Activated T-helper 2 cell treated with anti-CD3 and anti-CD28 coated beads, Interferon-gamma antibody, Interleukin-2, Interleukin-4, amounts not matched to agents 10 μg/mL and 5 μg/mL and 100 μg/mL, durations not matched to agents 14 hours and 24 hours and 36 hours (primary cell): Measurements from ENCODE around the gene NIN. TPM values are rescaled to one million over a fixed set of nuclear protein-coding genes. Genes with fewer than 3 reads are reported as not detected.
"Not testable (repeated sequence)": the region's sequence is repeated elsewhere in the genome, so short reads cannot be mapped to it uniquely, and the experiment has no call there.

ENCODE experiments used
- DNase-seq: peaks from one replicate; pipeline ENCODE4 v3.0.0; 2021; ENCODE audit warnings: low spot score
- H3K27ac Mint-ChIP-seq: one replicate; pipeline ENCODE4 v1.8.0; 2021; ENCODE audit warnings: mixed read lengths
- H3K27me3 Mint-ChIP-seq: one replicate; pipeline ENCODE4 v1.8.0; 2021; ENCODE audit warnings: low read depth, mixed read lengths
- H3K36me3 Mint-ChIP-seq: one replicate; pipeline ENCODE4 v1.8.0; 2021; ENCODE audit warnings: low read depth, mixed read lengths
- H3K4me1 Mint-ChIP-seq: one replicate; pipeline ENCODE4 v1.8.0; 2021; ENCODE audit warnings: low read depth, mixed read lengths
- H3K4me3 Mint-ChIP-seq: one replicate; pipeline ENCODE4 v1.8.0; 2021; ENCODE audit warnings: low read depth, mild to moderate bottlenecking, moderate library complexity, mixed read lengths
- H3K9me3 Mint-ChIP-seq: one replicate; pipeline ENCODE4 v1.8.0; 2021; ENCODE audit warnings: mixed read lengths
- intact Hi-C: fragments of 100-400 bp; cut with micrococcal nuclease; formaldehyde crosslinking; loops from one replicate; pipeline ENCODE4 v1.15.1; 2023
- total RNA-seq: library from RNA; stranded (reverse); gene quantifications from 2 replicates; pipeline ENCODE4 v1.2.3, GENCODE V29; 2022

Gene NIN
- total RNA-seq, 1 donor from 2014 or later = 45.1 TPM

DNA sequence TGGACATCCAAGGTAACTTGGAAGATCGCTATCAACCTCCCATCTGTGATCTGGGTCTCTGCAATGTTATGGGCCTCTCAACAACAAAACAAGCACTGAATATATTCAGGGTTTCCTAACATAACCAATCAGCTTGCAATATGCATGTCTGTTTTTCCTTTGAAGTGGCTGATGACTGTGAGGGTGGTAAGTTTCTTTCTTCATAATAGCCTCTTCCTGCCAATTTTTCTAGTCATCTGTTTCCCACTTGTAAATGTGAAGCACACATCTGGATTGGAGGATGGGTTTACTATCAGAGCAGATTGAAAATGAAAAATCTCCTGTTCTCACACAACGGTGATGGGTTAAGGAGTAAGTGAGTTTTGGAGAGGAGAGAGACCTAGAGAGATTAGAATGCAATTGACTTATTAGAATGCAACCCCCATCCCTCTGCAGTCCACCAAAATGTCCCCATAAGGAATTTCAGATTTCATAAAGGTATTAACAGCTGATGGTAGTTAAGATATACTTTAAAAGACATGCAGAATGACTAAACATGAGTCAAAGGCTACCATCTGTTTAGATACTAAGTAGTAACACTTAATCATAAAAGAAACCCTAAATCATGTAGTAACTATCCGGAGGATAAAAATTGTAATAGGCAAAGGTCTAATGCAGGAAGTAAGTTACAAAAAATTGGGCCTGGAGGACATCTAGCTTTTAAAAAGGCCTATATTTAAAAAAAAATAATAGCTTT lies 104.4 kb downstream of the NIN start:
- peak; percentile 24 for DNase-seq
- peaks cover 82% of the 10 kb centered on the region for H3K36me3 Mint-ChIP-seq
- H3K4me1 Mint-ChIP-seq = peaks cover 32% of the 10 kb centered on the region
- H3K27ac Mint-ChIP-seq = peak overlapping the region; percentile 92
- peak overlapping the region; percentile 55 for H3K4me3 Mint-ChIP-seq
- intact Hi-C loops = loop anchor here (1.0 to 5.0 kb wide), 8 partner anchors 11 to 494 kb away; partner anchors contain the start of genes SAV1 and SOS2
- peaks cover 4% of the 10 kb centered on the region for H3K9me3 Mint-ChIP-seq
- H3K27me3 Mint-ChIP-seq = no peaks in the 10 kb centered on the region

DNA sequence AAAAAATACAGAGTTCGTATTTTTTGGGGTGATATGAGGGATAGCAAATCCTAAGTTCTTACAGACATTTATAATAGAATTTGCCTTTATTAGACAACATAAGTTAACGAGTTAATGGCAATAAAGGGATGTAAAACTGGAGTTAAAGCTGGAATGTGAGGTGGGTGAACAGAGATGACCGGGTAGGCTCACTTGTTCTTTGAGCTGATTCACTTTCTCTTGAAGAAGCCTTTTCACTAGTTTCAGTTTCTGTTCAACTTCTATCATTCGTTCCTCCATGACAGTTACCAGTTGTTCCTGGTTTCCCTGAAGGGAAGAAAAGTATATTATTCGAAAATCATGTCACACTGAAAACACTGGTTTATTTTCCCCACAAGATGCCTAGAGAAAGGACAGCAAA lies 105.2 kb downstream of the NIN start:
- Mint-ChIP-seq H3K27me3 (no peaks in the 10 kb centered on the region), H3K36me3 (peaks cover 82% of the 10 kb centered on the region), H3K4me1 (peaks cover 32% of the 10 kb centered on the region), H3K9me3 (peaks cover 4% of the 10 kb centered on the region), H3K27ac (peak overlapping the region; percentile 92), H3K4me3 (peak overlapping the region; percentile 55)
- intact Hi-C loops = loop anchor here (1.0 to 5.0 kb wide), 8 partner anchors 12 to 493 kb away; partner anchors contain the start of genes SAV1 and SOS2
- DNase-seq = no peak

DNA sequence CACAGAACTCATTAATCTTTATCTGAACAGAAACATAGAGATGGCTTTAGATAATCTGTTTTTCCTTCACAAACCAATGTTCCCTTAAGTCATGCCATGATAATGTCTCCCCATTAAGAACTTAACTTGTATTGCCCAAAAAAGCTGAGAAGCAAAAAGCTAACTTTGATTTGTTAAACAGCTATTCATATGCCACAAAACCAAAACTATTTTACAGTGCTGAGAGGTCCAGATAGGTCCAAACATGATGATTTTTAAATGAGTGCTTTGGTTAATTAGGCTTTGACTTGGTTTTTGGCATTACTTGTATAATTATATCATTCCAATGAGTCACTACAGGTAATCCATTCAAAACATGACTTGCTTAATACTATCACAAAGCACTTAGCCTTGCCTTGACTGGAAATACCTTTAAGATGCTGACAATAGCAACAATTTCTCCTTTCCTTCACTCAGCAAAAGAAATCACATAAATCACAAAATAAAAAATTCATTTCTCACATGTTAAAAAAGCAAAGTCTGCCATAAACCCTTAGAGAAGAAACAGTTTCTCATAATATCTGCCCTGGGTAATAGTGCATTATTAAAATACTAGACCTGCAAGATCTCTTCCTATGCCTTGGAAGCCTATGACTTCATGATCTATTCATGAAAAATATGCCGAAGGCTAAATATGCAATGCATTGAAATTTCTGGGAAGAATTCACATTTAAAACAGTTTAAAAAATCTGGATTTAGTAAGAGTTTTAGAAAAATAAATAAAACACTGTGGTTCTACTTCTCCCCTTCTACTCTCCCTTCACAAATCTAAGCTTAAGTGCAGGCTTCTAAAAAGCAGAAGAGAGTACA lies 110.8 kb downstream of the NIN start:
- H3K27ac Mint-ChIP-seq = no peak overlapping the region
- H3K27me3 Mint-ChIP-seq = no peaks in the 10 kb centered on the region
- H3K9me3 Mint-ChIP-seq = no peaks in the 10 kb centered on the region
- H3K4me1 Mint-ChIP-seq = peaks cover 7% of the 10 kb centered on the region
- H3K4me3 Mint-ChIP-seq = no peak overlapping the region
- intact Hi-C loops = no loop called here
- peaks cover 34% of the 10 kb centered on the region for H3K36me3 Mint-ChIP-seq
- no peak for DNase-seq

DNA sequence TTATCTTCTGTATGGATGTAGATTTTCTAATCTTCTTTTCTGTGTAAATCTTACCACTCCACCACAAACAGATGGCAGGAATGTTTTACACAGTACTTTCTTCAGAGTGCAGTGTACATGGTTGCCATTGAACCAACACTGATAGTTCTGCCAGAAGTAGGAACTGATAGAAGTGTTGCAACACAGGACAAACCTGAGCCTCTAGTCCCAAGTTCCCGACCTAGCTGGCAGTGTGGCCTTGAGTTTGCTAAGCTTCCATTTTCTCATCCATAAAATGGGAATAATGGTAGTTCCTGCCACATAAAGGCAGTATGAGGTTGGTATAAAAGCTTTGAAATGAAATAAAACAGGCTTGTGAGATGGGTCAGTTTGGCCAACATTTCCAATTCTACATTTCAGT lies 112.0 kb downstream of the NIN start:
- intact Hi-C loops = no loop called here
- Mint-ChIP-seq H3K9me3 (no peaks in the 10 kb centered on the region), H3K27me3 (no peaks in the 10 kb centered on the region), H3K27ac (no peak overlapping the region), H3K36me3 (peaks cover 23% of the 10 kb centered on the region), H3K4me3 (no peak overlapping the region), H3K4me1 (no peaks in the 10 kb centered on the region)
- no peak for DNase-seq

DNA sequence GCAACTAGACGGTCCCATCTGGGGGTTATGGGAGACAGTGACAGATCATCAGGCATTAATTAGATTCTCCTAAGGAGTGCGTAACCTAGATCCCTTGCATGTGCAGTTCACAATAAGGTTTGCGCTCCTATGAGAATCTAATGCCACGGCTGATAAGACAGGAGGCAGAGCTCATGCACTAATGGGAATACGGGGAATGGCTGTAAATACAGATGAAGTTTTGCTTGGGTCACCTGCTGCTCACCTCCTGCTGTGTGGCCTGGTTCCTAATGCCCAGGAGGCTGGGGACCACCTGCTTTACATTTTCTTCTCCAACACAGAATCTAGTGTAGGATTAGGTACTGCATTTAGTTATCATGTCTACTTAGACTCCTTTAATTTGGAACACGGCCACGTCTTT lies 113.2 kb downstream of the NIN start:
- Mint-ChIP-seq H3K36me3 (peaks cover 16% of the 10 kb centered on the region), H3K27me3 (no peaks in the 10 kb centered on the region), H3K9me3 (no peaks in the 10 kb centered on the region), H3K27ac (no peak overlapping the region), H3K4me1 (no peaks in the 10 kb centered on the region), H3K4me3 (no peak overlapping the region)
- intact Hi-C loops = no loop called here
- DNase-seq = no peak

DNA sequence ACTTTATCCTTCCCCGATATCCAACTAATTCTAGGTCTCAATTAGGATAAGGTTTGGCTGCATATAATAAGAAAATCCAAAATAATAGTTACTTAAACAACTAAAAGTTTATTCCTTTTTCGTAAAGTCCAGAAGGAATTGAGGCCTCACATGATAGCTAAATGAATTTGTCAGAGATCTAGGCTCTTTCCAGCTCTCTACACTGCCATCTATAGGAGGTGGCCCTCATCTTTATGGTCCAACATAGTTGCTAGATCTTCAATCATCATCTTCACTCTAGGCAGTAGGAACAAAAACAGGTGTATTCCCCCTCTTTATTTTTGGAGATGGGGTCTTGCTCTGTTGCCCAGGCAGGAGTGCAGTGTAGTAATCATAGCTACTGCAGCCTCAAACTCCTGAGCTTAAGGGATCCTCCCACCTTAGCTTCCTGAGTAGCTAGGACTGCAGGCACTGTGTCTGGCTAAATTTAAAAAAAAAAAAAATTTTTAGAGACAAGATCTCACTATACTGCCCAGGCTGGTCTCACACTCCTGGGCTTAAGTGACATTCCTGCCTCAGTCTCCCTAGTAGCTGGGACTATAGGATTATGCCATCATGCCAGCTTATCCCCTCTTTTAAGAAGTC lies 116.4 kb downstream of the NIN start:
- H3K27me3 Mint-ChIP-seq = no peaks in the 10 kb centered on the region
- DNase-seq = no peak
- no peaks in the 10 kb centered on the region for H3K4me1 Mint-ChIP-seq
- H3K27ac Mint-ChIP-seq = no peak overlapping the region
- intact Hi-C loops = loop anchor here (5.0 kb wide), 1 partner anchor 172 kb away; no protein-coding TSS in a partner anchor
- H3K4me3 Mint-ChIP-seq = no peak overlapping the region
- no peaks in the 10 kb centered on the region for H3K36me3 Mint-ChIP-seq
- H3K9me3 Mint-ChIP-seq = no peaks in the 10 kb centered on the region

DNA sequence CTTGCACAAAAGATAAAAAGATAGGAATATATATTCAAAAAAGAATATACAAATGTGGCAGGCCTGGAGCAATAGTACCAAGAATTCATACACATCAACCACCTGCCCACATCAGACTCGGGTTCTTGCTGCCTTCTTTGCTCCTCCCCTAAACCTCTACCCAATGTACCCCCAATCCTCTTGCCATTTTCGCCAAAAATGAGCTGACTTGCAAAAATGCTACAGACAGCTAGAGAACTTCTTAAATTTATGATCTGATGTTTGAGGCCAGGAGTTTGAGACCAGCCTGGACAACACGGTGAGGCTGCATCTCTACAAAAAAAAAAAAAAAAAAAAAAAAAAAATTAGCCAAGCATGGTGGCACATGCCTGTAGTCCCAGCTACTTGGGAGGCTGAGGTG lies 119.9 kb downstream of the NIN start:
- intact Hi-C loops = loop anchor here (5.0 kb wide), 1 partner anchor 169 kb away; no protein-coding TSS in a partner anchor
- H3K27ac Mint-ChIP-seq = no peak overlapping the region
- no peak overlapping the region for H3K4me3 Mint-ChIP-seq
- H3K4me1 Mint-ChIP-seq = no peaks in the 10 kb centered on the region
- H3K27me3 Mint-ChIP-seq = no peaks in the 10 kb centered on the region
- no peaks in the 10 kb centered on the region for H3K36me3 Mint-ChIP-seq
- DNase-seq = no peak
- no peaks in the 10 kb centered on the region for H3K9me3 Mint-ChIP-seq

DNA sequence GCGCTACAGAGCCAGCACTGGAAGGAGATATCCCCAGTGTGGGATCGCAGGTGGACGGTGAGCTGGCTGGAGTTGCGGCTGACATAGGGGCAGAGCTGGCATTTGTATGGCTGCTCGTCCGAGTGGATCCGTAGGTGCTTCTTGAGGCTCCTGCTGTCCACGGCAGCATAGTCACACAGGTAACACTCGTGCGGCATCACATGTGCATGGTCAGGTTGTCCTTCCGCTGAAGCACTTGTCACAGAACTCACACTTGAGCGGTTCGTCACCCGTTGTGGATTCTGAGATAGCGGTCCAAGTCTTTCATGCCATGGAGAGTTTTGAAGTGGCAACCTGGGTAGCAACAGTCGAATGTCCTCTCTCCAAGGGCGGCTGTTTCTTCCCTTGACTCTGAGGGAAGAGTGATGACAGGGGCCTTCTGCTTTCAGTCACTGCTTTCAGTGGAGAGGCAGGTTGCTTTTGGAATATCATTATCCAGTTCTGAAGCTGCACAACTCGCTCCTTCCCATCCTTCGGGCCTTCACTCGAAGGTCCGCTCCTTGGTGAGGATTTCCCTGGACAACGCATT lies 125.9 kb downstream of the NIN start:
- DNase-seq = no peak
- Mint-ChIP-seq H3K4me3 (no peak overlapping the region), H3K27ac (no peak overlapping the region), H3K9me3 (no peaks in the 10 kb centered on the region), H3K36me3 (no peaks in the 10 kb centered on the region), H3K27me3 (peaks cover 6% of the 10 kb centered on the region), H3K4me1 (no peaks in the 10 kb centered on the region)
- intact Hi-C loops = no loop called here

DNA sequence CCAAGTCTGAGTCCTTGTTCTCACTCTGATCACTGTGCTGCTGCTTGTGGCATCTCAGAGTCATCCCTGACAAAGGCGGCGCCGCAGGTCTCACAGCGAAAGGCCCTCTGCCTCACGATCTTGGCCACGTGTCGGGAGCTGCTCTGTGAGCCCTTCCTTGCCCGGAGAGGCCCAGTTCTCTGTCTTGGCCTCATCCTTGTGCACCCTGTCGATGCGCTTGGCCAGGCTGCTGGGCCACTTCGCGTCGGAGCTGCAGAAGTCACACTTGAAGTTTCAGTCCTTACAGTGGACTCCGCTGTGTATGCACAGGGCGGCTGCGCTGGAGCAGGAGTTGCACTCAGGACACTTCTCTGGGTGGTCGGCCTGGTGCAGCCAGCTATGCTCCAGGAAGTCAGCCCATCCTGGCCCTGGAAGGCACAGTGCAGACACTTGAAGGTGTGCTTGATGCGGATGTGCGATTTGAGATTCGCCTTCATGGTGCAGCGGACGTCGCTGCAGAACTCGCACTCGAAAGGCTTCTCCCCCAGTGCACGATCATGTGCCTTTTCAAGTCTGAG lies 126.4 kb downstream of the NIN start:
- intact Hi-C loops = no loop called here
- DNase-seq = no peak
- H3K4me1 Mint-ChIP-seq = no peaks in the 10 kb centered on the region
- no peak overlapping the region for H3K4me3 Mint-ChIP-seq
- no peak overlapping the region for H3K27ac Mint-ChIP-seq
- no peaks in the 10 kb centered on the region for H3K9me3 Mint-ChIP-seq
- no peaks in the 10 kb centered on the region for H3K36me3 Mint-ChIP-seq
- peaks cover 10% of the 10 kb centered on the region for H3K27me3 Mint-ChIP-seq

DNA sequence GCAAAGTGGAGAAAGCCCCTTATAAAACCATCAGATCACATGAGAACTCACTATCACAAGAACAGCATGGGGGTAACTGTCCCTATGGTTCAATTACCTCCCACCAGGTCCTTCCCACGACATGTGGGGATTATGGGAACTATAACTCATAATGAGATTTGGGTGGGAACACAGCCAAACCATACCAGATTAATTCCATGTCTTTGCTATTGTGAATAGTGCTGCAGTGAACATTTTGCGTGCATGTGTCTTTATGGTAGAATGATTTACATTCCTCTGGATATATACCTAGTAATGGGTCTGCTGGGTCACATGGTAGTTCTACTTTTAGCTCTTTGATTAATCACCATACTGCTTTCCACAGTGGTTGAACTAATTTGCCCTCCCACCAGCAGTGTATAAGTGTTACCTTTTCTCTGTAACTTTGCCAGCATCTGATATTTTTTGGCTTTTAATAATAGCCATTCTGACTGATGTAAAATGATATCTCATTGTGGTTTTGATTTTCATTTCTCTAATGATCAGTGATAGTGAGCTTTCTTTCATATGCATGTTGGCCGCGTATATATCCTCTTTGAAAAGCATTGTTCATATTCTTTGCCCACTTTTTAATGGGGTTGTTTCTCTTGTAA lies 133.2 kb downstream of the NIN start:
- Mint-ChIP-seq H3K27ac (no peak overlapping the region), H3K9me3 (peaks cover 4% of the 10 kb centered on the region), H3K4me3 (no peak overlapping the region), H3K36me3 (peaks cover 3% of the 10 kb centered on the region), H3K27me3 (peaks cover 19% of the 10 kb centered on the region), H3K4me1 (no peaks in the 10 kb centered on the region)
- no peak for DNase-seq
- intact Hi-C loops = no loop called here

DNA sequence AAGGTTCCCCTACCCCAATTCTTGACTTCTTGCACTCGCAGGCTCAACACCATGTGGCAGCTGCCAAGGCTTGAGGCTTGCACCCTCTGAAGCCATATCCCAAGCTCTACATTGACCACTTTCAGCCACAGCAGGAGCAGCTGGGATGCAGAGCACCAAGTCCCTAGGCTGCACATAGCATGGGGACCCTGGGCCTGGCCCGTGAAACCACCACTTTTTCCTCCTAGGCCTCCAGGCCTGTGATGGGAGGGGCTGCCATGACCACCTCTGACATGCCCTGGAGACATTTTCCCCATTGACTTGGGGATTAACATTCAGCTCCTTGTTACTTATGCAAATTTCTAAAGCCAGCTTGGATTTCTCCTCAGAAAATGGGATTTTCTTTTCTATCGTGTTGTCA lies 136.7 kb downstream of the NIN start:
- DNase-seq, intact Hi-C loops, H3K4me3 Mint-ChIP-seq, H3K4me1 Mint-ChIP-seq, H3K36me3 Mint-ChIP-seq, H3K27ac Mint-ChIP-seq: not testable (repeated sequence)
- Mint-ChIP-seq H3K27me3 (peaks cover 12% of the 10 kb centered on the region), H3K9me3 (peaks cover 15% of the 10 kb centered on the region)

DNA sequence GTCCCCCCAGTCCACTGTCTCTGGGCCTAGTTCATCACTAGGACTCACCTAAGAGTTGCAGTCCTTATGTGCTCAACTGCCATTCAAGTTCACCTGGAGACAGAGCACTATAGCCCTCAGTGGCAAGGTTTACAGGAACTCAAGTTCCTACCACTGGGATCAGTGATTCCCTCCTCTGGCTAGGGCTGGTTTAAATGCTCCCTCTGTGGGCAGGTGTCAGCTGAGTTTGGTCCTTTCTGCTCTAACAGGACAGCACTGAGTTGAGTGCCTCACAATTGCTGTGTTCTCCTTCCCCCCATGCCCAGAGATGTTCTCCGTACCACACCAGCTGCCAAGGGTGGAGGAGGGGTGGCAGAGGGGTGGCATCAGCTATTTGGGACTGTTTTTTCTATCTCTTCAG lies 142.1 kb downstream of the NIN start:
- no peaks in the 10 kb centered on the region for H3K36me3 Mint-ChIP-seq
- no peak overlapping the region for H3K4me3 Mint-ChIP-seq
- no peaks in the 10 kb centered on the region for H3K4me1 Mint-ChIP-seq
- intact Hi-C loops = no loop called here
- no peak for DNase-seq
- peaks cover 10% of the 10 kb centered on the region for H3K9me3 Mint-ChIP-seq
- H3K27me3 Mint-ChIP-seq = peaks cover 9% of the 10 kb centered on the region
- H3K27ac Mint-ChIP-seq = no peak overlapping the region
